IMR-90 (cell line): ENCODE data around the gene ITGB5. TPM values are rescaled to one million over a fixed set of nuclear protein-coding genes. Genes with fewer than 3 reads are reported as not detected.

Experiments used
- ATAC-seq: fragments of 200-7000 bp; cut with Tn5 transposase; 2 replicates; pipeline ENCODE4 v1.9.1; 2020; ENCODE audit warnings: low read depth, mild to moderate bottlenecking, moderate library complexity
- BruUV-seq: library from RNA; stranded (reverse); fragments of 400-500 nt; replicated peaks from 2 replicates; lab custom pipeline; 2021; lab: Mats Ljungman, UMichigan
- CTCF ChIA-PET: fragments of 300-600 bp; formaldehyde crosslinking; extraction: SDS; loops from one replicate; lab custom pipeline; 2021; ENCODE audit warnings: antibody characterized with exemption; lab: Yijun Ruan, JAX
- POLR2A ChIA-PET: fragments of 300-600 bp; sonication (Branson Sonifier 250); formaldehyde crosslinking; loops from one replicate; lab custom pipeline; 2022; ENCODE audit warnings: antibody characterized with exemption; ENCODE audit not compliant: unreplicated experiment; lab: Charles Lee
- DNase-seq: peaks from one replicate; pipeline ENCODE4 v3.0.0; 2013
- H2AFZ ChIP-seq: replicated peaks from 2 replicates; pipeline ENCODE3; 2013; ENCODE audit warnings: low read length, mild to moderate bottlenecking; ENCODE audit not compliant: poor library complexity
- H2AK5ac ChIP-seq: 2 replicates; pipeline ENCODE4 v1.6.1; 2013; ENCODE audit warnings: low read depth, low read length, inconsistent platforms
- H2AK9ac ChIP-seq: replicated peaks from 2 replicates; pipeline ENCODE3; 2013; ENCODE audit warnings: mild to moderate bottlenecking, low read depth, low read length, moderate library complexity; ENCODE audit not compliant: poor library complexity
- H2BK120ac ChIP-seq: 2 replicates; pipeline ENCODE4 v1.6.1; 2013; ENCODE audit warnings: low read depth, low read length, inconsistent platforms
- H2BK15ac ChIP-seq: 3 replicates; pipeline ENCODE4 v1.6.1; 2013; ENCODE audit warnings: low read depth, low read length, inconsistent platforms
- H2BK20ac ChIP-seq: 2 replicates; pipeline ENCODE4 v1.6.1; 2013; ENCODE audit warnings: low read depth, mild to moderate bottlenecking, inconsistent platforms, low read length, moderate library complexity
- H2BK5ac ChIP-seq: 2 replicates; pipeline ENCODE4 v1.6.1; 2013; ENCODE audit warnings: mild to moderate bottlenecking, low read depth, low read length, inconsistent platforms; ENCODE audit not compliant: poor library complexity, severe bottlenecking
- H3K14ac ChIP-seq: replicated peaks from 2 replicates; pipeline ENCODE4 v1.6.1; 2013; ENCODE audit warnings: low read depth, low read length, inconsistent platforms
- H3K18ac ChIP-seq: 2 replicates; pipeline ENCODE4 v1.6.1; 2013; ENCODE audit warnings: low read depth, low read length, control low read depth
- H3K23ac ChIP-seq: 2 replicates; pipeline ENCODE4 v1.6.1; 2013; ENCODE audit warnings: low read depth, low read length, inconsistent platforms
- H3K27ac ChIP-seq: 2 replicates; pipeline ENCODE4 v1.5.1; 2013; ENCODE audit warnings: mild to moderate bottlenecking, control low read depth, low read length; ENCODE audit not compliant: insufficient read depth
- H3K27me3 ChIP-seq: 2 replicates; pipeline ENCODE4 v1.6.1; 2013; ENCODE audit warnings: low read length; ENCODE audit not compliant: control insufficient read depth, insufficient read depth
- H3K36me3 ChIP-seq: 2 replicates; pipeline ENCODE4 v1.6.1; 2013; ENCODE audit warnings: low read length, mixed read lengths; ENCODE audit not compliant: control insufficient read depth, insufficient read depth
- H3K4ac ChIP-seq: 2 replicates; pipeline ENCODE4 v1.6.1; 2013; ENCODE audit warnings: low read depth, low read length, inconsistent platforms
- H3K4me1 ChIP-seq: 2 replicates; pipeline ENCODE4 v1.6.1; 2013; ENCODE audit warnings: low read length, mixed read lengths; ENCODE audit not compliant: control insufficient read depth, insufficient read depth
- H3K4me2 ChIP-seq: 2 replicates; pipeline ENCODE4 v1.6.1; 2013; ENCODE audit warnings: low read depth, mild to moderate bottlenecking, control low read depth, low read length, moderate library complexity
- H3K4me3 ChIP-seq: 2 replicates; pipeline ENCODE4 v1.5.1; 2013; ENCODE audit warnings: low read depth, mild to moderate bottlenecking, control low read depth, low read length, moderate library complexity; ENCODE audit not compliant: insufficient read depth
- H3K56ac ChIP-seq: 2 replicates; pipeline ENCODE4 v1.6.1; 2013; ENCODE audit warnings: low read length, inconsistent platforms; ENCODE audit not compliant: insufficient read depth; ENCODE audit errors: extremely low read depth
- H3K79me1 ChIP-seq, 2 experiments: 2 replicates each; pipeline ENCODE4 v1.6.1; 2013; ENCODE audit warnings: low read length in 2 of 2, inconsistent platforms in 1 of 2, low read depth in 1 of 2
- H3K9ac ChIP-seq: 2 replicates; pipeline ENCODE4 v1.6.1; 2013; ENCODE audit warnings: low read depth, low read length, control low read depth
- H3K9me1 ChIP-seq: 2 replicates; pipeline ENCODE4 v1.6.1; 2013; ENCODE audit warnings: low read length, inconsistent platforms; ENCODE audit not compliant: insufficient read depth
- H3K9me3 ChIP-seq: 2 replicates; pipeline ENCODE4 v1.6.1; 2013; ENCODE audit warnings: low read length; ENCODE audit not compliant: control insufficient read depth, insufficient read depth
- H4K20me1 ChIP-seq: 2 replicates; pipeline ENCODE4 v1.6.1; 2013; ENCODE audit warnings: low read length, inconsistent platforms; ENCODE audit not compliant: insufficient read depth
- H4K5ac ChIP-seq: 2 replicates; pipeline ENCODE4 v1.6.1; 2013; ENCODE audit warnings: mild to moderate bottlenecking, low read depth, low read length, control low read depth
- H4K8ac ChIP-seq, 2 experiments: 2 replicates each; pipeline ENCODE4 v1.6.1; 2013; ENCODE audit warnings: low read depth in 2 of 2, low read length in 2 of 2, control low read depth in 1 of 2, inconsistent platforms in 1 of 2
- H4K91ac ChIP-seq: 2 replicates; pipeline ENCODE4 v1.6.1; 2013; ENCODE audit warnings: low read depth, low read length, inconsistent platforms; ENCODE audit not compliant: insufficient read depth
- BHLHE40 ChIP-seq: fragments of 150-350 bp; IDR thresholded peaks from 2 replicates; pipeline ENCODE4 v1.6.1; 2016; ENCODE audit warnings: mild to moderate bottlenecking, low read depth, low read length
- CEBPB ChIP-seq: IDR thresholded peaks from 2 replicates; pipeline ENCODE4 v1.6.1; 2012; ENCODE audit warnings: low read depth, low read length, improper control_type of control experiment
- MAZ ChIP-seq: IDR thresholded peaks from 2 replicates; pipeline ENCODE4 v1.6.1; 2012; ENCODE audit warnings: low read depth, mild to moderate bottlenecking, low read length, improper control_type of control experiment, moderate library complexity, borderline replicate concordance
- POLR2A ChIP-seq: IDR thresholded peaks from 2 replicates; pipeline ENCODE4 v1.6.1; 2012; ENCODE audit warnings: mild to moderate bottlenecking, low read depth, low read length
- RAD21 ChIP-seq: IDR thresholded peaks from 2 replicates; pipeline ENCODE4 v1.6.1; 2012; ENCODE audit warnings: low read length, improper control_type of control experiment
- WGBS, 2 experiments: methylation state at CpG; one replicate each; pipeline versions ENCODE4 v1.1.5 to v1.1.7; 2013; ENCODE audit warnings: missing lambda C conversion rate in 2 of 2; ENCODE audit not compliant: insufficient read length in 1 of 2; ENCODE audit errors: extremely low coverage in 2 of 2; 5-methylcytosine and 5-hydroxymethylcytosine counted together
- dilution Hi-C: fragments of 300-500 bp; cut with HindIII; formaldehyde crosslinking; loops from one replicate; pipeline ENCODE4 v1.14.3; 2018; ENCODE audit warnings: low sequenced_read_pairs; ENCODE audit not compliant: unreplicated experiment
- in situ Hi-C: fragments of 300-500 bp; cut with MboI; formaldehyde crosslinking; loops from 3 replicates; pipeline ENCODE4 v1.14.3; 2019; ENCODE audit warnings: low sequenced_read_pairs, inconsistent platforms, mixed read lengths
- intact Hi-C: fragments of 100-400 bp; cut with micrococcal nuclease; formaldehyde crosslinking; loops from 2 replicates; pipeline ENCODE4 v1.10.0; 2022
- polyA plus RNA-seq, 3 experiments: library from polyadenylated mRNA; depleted of rRNA; stranded (reverse); fragments of >200 nt; gene quantifications; 2 replicates each; pipeline ENCODE4 v1.2.3, GENCODE V29; 2012; ENCODE audit warnings: low replicate concordance in 1 of 3
- total RNA-seq: library from RNA; depleted of rRNA; stranded (reverse); fragments of >200 nt; gene quantifications from 2 replicates; pipeline ENCODE4 v1.2.3, GENCODE V29; 2012

The ITGB5 gene
- total and polyA plus RNA-seq, 2 of the 4 experiments (the other 2 are of a cell fraction): 85.0 to 101 TPM

DNA sequence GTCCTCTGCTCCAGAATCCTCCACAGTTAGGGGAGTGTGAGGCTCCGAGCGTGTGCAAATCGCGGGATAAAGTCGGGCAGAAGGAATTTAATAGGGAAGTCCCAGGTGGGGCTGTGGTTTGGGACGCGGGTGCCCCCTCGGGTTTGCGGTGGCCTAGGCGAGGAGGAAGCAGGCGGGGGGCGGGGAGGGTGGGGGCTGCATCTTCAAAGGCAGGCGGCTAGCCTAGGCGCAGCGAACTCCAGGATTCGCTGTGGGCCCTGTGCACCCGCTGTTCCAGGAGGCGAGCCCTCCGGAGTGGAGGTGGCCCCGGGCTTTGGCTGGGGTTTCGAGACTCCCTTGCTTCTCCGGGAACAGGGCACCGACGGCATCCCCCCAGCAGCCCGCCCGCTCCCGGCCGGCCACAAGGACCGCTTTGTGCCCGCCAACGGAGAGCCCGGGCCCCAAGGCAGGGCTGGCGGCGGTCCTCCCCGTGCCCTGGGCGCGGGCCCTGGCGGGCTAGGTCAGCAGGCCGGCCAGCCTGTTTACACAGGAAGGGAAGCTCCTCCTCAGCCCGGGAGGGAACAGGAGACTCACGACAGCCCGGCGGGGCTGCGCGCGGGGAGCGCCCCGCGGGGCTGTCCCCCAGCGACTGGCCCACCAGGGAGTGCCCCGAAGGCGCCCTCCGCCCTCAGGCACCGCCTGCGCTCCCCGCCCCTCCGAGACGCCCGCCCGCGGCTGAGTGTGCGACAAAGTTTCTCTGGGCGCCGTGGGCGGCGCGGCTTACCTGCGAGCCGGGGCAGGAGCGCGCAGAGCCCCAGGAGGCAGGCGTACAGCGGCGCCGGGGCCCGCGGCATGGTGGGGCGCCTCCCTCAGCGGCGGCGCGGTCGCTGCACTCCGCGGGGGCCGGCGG lies 753 bp downstream of the ITGB5 start:
- Histone ChIP-seq H2AK9ac (peak overlapping the region; percentile 96), H3K9me3 (no peaks in the 10 kb centered on the region), H3K18ac (peak overlapping the region; percentile 27), H3K9ac (peak overlapping the region; percentile 83), H2BK120ac (peak overlapping the region; percentile 59), H2AFZ (peak overlapping the region; percentile 98), H3K9me1 (peaks cover 30% of the 10 kb centered on the region), H3K36me3 (no peaks in the 10 kb centered on the region; the same call in none of the 2 replicates), H4K8ac (peak overlapping the region; percentile 62 to 76; a peak in 3 of 4 replicates), H3K4ac (peak overlapping the region; percentile 82), H3K56ac (peak overlapping the region; percentile 54), H3K4me2 (peak overlapping the region; percentile 84), H3K4me3 (peak overlapping the region; percentile 92), H4K20me1 (no peaks in the 10 kb centered on the region), H2BK5ac (peak overlapping the region; percentile 86), H2BK20ac (peak overlapping the region; percentile 16; the same call in 1 of the 2 replicates), H2BK15ac (peak overlapping the region; percentile 72), H3K14ac (peak overlapping the region; percentile 83), H3K27ac (peak overlapping the region; percentile 72), H3K27me3 (no peaks in the 10 kb centered on the region), H3K79me1 (peaks cover 11 to 45% of the 10 kb centered on the region in 2 experiments; a peak in 3 of 4 replicates), H4K91ac (peak overlapping the region; percentile 67), H3K23ac (peak overlapping the region; percentile 61), H3K4me1 (peaks cover 18% of the 10 kb centered on the region), H4K5ac (peak overlapping the region; percentile 21; the same call in 1 of the 2 replicates), H2AK5ac (peak overlapping the region; percentile 93)
- ATAC-seq (peak; percentile 53), DNase-seq (peak; percentile 38)
- dilution Hi-C loops (loop anchor here (25.0 kb wide), 1 partner anchor 124 kb away; no protein-coding TSS in a partner anchor), in situ Hi-C loops (no loop called here), intact Hi-C loops (loop anchor here (5.0 kb wide), 2 partner anchors 54 to 124 kb away; no protein-coding TSS in a partner anchor)
- CTCF ChIA-PET: no interaction called here
- BruUV-seq: no TSS peak
- TF ChIP-seq BHLHE40: no peak
- no peak for TF ChIP-seq CEBPB
- TF ChIP-seq MAZ: peak; percentile 8; the same call in 1 of the 2 replicates
- no peak for TF ChIP-seq RAD21
- peak; percentile 38 for TF ChIP-seq POLR2A
- POLR2A ChIA-PET: interaction anchor here (0.6 kb wide), 2 partner anchors 36 to 381 kb away, joined by 5 to 8 read pairs; no protein-coding TSS in a partner anchor
- WGBS, 2 experiments: 1% methylated on average over 36 of the region's 87 CpGs; no CpG with 5 or more reads in 1 of the 2 experiments
